IMR-90 (cell line): ENCODE data around the gene NCSTN.

ENCODE experiments used
- CTCF ChIP-seq: conservative IDR thresholded peaks from 2 replicates; pipeline ENCODE4 v1.5.1; 2012; ENCODE audit warnings: mild to moderate bottlenecking, low read depth, low read length, improper control_type of control experiment
- MAFK ChIP-seq: IDR thresholded peaks from 2 replicates; pipeline ENCODE4 v1.6.1; 2012; ENCODE audit warnings: low read depth, low read length, improper control_type of control experiment
- RFX5 ChIP-seq: IDR thresholded peaks from 2 replicates; pipeline ENCODE4 v1.8.0; 2012; ENCODE audit warnings: low read depth, mild to moderate bottlenecking, low read length, moderate library complexity

GRCh38 chr1:160362168-160362957 lies 19.2 kb downstream of the NCSTN start:
- TF ChIP-seq CTCF, result no peak
- TF ChIP-seq MAFK, result no peak
- TF ChIP-seq RFX5, result no peak
